GM15510 (cell line): ENCODE data around the gene RPL6.
A peak's percentile ranks its signal among the peaks of the same experiment; 100 is the strongest.

Experiments
- POLR2A ChIP-seq: IDR thresholded peaks from 3 replicates; pipeline ENCODE4 v1.6.1; 2011; ENCODE audit warnings: borderline replicate concordance; ENCODE audit not compliant: insufficient read length; ENCODE audit errors: extremely low read depth

The RPL6 gene

GRCh38 chr12:112422531-112422930, 13.1 kb upstream of the RPL6 start:
- no peak for TF ChIP-seq POLR2A

DNA sequence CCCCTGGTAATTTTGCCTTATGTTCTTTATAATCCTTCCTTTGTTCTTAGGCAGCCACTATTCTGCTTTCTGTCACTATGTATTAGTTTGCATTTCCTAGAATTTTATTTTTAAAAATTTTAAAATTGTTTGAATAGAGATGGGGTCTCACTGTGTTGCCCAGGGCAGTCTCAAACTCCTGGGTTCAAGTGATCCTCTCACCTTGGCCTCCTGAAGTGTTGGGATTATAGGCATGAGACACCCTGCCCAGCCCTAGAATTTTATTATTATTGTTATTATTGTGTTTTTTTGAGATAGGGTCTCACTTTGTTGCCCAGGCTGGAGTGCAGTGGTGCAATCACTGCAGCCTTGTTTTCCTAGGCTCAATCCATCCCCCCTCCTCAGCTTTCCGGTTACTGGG, 12.0 kb upstream of the RPL6 start:
- TF ChIP-seq POLR2A, result no peak

DNA sequence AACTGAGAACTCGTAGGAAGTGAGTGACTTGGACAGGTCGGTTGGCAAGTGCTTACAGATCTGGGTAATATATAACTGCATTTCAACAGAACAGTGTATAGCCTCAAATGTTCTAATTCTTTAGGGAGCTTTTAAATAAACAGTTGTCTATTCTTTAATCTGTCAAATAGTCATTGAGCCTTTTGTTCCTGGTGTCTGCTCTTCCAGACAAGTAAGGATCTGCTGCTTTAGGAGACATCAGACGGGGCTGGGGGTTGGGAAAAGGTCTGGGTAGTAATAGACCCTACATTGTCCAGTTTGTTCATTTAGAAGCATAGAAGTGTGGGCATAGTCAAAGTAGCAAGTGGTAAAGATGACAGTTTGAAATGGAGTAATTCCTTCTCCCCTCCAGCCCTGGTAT, 11.3 kb upstream of the RPL6 start:
- TF ChIP-seq POLR2A, result no peak

- TF ChIP-seq POLR2A, result no peak
These were observed 10.1 kb upstream of the RPL6 start for GRCh38 chr12:112419297-112420133.

DNA sequence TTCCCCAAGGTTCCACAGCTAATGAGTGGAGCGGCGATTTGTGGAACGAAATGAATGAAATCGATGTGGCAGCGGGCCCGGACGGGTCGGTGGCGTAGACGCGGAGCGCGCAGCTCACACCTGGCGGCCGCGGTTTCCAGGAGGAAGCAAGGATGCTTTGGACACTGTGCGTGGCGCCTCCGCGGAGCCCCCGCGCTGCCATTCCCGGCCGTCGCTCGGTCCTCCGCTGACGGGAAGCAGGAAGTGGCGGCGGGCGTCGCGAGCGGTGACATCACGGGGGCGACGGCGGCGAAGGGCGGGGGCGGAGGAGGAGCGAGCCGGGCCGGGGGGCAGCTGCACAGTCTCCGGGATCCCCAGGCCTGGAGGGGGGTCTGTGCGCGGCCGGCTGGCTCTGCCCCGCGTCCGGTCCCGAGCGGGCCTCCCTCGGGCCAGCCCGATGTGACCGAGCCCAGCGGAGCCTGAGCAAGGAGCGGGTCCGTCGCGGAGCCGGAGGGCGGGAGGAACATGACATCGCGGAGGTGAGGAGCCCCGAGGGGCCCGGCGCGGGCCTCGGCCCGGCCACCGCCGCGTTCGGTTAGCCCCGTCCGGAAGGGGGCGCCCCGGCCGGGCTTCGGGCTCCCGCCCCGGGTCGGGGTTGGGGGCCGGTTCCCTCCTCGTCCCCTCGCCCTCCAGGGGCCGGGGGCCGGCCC, 9.3 kb upstream of the RPL6 start, which contains the start of gene PTPN11:
Gene PTPN11, plus strand, starts transcription at position 340 of the 689 bp plus-strand sequence. Its CDS starts 165 bp downstream, at position 505.
- TF ChIP-seq POLR2A, result peak; percentile 99

DNA sequence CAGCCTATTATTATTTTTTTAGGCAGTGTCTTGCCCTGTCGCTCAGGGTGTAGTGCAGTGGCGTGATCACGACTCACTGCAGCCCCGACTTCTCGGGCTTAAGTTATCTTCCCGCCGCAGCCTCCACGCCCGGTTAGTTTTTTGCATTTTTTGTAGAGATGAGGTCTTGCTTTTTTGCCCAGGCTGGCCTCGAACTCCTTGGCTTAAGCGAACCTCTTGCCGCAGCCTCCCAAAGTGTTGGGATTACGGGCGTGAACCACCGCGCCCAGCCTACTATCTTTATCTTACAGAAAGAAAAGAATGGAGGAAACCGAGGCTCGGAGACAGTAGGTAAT, 8.8 kb upstream of the RPL6 start:
- TF ChIP-seq POLR2A, result no peak

- no peak for TF ChIP-seq POLR2A
These were observed 4.6 kb upstream of the RPL6 start for GRCh38 chr12:112413855-112414625.

GRCh38 chr12:112409906-112410244, 470 bp upstream of the RPL6 start:
- no peak for TF ChIP-seq POLR2A

- TF ChIP-seq POLR2A, result no peak
These were observed 784 bp downstream of the RPL6 start for GRCh38 chr12:112408621-112409020.

DNA sequence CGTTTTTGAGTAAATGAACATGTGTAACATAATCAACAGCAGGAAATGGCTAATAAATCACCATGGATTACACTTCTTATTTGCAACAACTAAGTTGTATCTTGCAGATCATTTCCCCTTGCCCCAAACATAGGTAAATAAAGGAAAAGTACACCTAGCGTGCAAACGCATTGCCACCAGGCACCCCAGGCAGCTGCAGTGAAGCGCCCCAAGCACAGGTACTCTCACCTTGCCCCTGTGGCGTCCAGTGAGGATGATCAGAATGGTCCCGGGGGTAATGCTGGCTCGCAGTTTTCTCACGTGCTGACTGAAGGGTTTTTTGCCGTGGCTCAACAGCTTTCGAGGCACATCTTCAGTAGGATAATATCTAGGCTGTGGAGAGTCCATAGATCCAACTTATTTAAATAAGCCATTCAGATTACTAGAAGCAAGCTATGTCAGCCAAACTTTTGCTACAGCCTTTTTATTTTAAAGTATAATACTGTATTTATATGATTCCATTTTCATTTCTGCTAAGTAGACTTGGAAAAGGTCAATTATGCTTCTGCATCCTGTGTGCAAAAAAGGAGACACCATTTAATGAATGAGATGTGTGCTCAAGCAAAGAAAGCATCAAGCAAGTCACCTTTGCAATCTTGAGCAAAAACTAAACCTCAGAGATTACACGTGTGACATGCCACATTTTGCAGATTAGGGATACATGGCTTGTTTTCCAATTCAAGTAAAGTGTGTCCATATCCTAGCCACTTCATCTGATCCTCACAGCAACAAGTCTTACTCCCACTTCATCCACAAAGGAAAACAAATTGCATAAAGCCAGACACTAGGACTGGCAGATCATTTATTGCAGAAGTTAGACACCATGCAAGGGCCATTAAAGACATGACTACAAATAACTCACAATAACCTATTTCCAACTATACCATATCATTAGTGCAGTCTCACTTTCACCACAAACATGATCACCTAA, 2.6 kb downstream of the RPL6 start:
- TF ChIP-seq POLR2A, result no peak

GRCh38 chr12:112401903-112402498, 7.4 kb downstream of the RPL6 start:
- TF ChIP-seq POLR2A, result no peak

DNA sequence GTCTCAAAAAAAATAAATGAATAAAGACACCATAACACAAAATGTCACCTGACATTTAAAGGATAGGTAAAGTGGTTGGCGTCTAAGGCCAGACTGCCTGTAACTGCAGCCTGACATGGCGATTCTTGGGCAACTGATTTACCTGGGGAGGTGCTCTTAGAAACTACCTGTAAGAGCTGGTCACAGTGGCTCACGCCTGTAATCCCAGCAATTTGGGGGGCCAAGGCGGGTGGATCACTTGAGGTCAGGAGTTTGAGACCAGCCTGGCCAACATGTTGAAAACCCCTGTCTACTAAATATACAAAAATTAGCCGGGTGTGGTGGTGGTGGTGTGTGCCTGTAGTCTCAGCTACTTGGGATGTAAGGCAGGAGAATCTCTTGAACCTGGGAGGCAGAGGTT, 8.4 kb downstream of the RPL6 start:
- no peak for TF ChIP-seq POLR2A

DNA sequence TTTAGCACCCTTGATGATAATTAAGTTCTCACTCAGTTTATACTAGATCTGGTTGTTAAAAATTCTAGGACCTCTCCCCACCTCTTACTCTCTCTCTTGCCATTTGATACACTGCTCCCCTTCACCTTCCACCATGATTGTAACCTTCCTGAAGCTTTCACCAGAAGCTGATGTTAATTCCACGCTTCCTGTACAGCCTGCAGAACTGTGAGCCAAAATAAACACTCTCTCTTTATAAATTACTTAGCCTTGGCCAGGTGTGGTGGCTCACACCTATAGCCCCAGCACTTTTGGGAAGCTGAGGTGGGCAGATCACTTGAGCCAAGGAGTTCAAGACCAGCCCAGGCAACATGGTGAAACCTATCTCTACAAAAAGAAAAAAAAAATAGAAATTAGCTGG, 16.1 kb downstream of the RPL6 start:
- no peak for TF ChIP-seq POLR2A

DNA sequence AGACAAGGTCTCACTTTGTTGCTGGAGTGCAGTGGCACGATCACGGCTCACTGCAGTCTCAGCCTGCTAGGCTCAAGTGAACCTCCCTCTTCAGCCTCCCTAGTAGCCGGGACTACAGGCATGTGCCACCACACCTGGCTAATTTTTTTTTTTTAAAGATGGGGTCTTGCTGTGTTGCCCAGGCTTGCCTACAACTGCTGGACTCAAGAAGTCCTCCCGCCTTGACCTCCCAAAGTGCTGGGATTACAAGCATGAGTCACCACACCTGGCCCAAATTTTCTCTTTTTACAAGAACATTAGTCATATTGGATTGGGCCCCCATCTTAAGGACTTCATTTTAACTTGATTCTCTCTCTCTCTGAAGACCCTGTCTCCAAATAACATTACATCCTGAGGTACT, 20.2 kb downstream of the RPL6 start:
- no peak for TF ChIP-seq POLR2A

DNA sequence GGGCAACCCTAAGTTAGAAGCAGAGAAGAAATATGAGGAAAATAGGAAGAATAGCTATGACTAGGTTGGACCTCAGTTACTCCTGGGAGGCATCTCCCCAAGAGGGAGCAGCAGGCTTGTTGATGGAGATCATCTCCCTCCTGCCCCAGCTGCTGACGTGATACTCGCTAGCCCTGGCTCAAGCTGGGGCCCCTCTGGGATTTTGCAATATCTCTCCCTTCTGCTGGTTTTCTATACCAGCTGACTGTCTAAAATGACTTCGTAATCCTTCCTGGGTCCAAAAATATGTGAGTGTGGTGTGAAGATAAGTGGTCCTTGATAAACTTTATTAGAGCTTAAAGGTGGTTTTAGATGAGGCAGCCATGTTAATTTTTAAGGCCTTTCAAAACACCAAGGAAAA, 22.7 kb downstream of the RPL6 start:
- no peak for TF ChIP-seq POLR2A

DNA sequence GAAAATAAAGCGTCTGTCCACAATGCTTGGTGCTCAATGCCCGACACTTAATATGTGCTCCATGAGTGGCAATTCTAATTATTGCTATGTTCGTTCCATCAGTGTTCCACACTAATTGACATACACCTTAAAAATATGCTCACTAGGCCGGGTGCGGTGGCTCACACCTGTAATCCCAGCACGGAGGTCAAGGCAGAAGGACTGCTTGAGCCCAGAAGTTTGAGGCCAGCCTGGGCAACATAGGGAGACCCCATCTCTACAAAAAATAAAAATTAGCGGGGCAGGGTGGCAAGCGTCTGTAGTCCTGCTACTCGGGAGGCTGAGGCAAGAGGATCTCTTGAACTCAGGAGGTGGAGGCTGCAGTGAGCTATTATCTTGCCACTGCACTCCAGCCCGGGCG, 26.5 kb downstream of the RPL6 start:
- TF ChIP-seq POLR2A, result no peak
